ENCODE results near the gene MYOZ1.

DNA sequence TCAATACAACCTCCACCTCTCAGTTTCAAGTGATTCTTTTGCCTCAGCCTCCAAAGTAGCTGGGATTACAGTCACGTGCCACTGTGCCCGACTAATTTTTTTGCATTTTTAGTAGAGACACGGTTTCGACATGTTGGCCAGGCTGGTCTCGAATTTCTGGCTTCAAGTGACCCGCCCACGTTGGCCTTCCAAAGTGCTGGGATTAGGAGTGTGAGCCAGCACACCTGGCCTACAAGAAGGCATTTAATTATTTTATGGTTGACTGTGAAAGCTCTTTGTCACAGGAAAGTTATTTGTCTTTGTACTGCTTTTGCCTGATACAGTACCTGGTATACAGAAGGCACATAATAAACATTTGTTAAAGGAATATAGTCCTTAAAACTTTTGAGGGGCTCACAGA, 12.9 kb downstream of the MYOZ1 start:
- TF ChIP-seq, protein P1, sequence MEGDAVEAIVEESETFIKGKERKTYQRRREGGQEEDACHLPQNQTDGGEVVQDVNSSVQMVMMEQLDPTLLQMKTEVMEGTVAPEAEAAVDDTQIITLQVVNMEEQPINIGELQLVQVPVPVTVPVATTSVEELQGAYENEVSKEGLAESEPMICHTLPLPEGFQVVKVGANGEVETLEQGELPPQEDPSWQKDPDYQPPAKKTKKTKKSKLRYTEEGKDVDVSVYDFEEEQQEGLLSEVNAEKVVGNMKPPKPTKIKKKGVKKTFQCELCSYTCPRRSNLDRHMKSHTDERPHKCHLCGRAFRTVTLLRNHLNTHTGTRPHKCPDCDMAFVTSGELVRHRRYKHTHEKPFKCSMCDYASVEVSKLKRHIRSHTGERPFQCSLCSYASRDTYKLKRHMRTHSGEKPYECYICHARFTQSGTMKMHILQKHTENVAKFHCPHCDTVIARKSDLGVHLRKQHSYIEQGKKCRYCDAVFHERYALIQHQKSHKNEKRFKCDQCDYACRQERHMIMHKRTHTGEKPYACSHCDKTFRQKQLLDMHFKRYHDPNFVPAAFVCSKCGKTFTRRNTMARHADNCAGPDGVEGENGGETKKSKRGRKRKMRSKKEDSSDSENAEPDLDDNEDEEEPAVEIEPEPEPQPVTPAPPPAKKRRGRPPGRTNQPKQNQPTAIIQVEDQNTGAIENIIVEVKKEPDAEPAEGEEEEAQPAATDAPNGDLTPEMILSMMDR (IDR thresholded peaks at IDR 0.05; ENCODE audit: insufficient read depth, low read length, poor library complexity, severe bottlenecking): no peak
- no peak for TF ChIP-seq EZH2phosphoT487 (conservative IDR thresholded peaks at IDR 0.05; ENCODE audit: low read length)

Measured in SU-DHL-6 (cell line).